GM23248 (cell line): ENCODE data around the gene ANO10.

Source experiments
- EZH2 ChIP-seq: fragments of 200-600 bp; sonication (generic); IDR thresholded peaks from 2 replicates; pipeline ENCODE4 v1.6.1; 2018; ENCODE audit warnings: antibody characterized with exemption, mild to moderate bottlenecking; ENCODE audit not compliant: insufficient read depth, poor library complexity, severe bottlenecking
- EZH2phosphoT487 ChIP-seq: fragments of 200-600 bp; sonication (generic); IDR thresholded peaks from 2 replicates; pipeline ENCODE4 v1.6.1; 2018; ENCODE audit warnings: antibody characterized with exemption, moderate library complexity, mild to moderate bottlenecking, low read depth; ENCODE audit not compliant: insufficient read depth

DNA sequence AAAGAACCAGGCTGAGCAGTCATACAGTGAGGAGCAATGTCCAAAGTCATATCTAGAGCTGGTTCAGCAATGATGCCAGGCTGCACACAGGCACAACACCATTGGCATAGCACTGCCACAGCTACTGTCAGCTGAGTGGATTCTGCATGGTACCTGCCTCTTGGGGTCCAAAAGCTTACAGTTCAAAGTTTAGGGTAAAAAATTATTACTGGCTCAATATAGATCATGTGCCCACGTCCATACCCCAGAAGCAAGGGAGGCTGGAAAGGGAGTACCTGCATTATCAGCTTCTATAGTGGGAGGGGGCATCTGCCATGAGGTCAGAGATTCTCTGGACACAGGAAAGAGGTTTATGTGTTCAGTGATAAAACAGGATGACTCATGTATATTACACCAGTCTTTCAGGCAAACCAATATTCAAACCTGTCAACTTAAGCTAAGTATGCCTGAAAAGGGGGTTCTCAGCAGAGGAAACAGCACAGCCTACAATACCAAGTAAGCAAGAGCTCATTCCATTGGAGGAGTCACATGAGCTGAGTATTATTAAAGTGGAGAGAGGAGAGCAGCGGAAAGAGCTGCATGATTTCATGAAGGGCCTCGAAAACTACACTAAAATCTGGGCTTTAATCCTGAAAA lies 99.0 kb downstream of the ANO10 start:
- TF ChIP-seq EZH2 (no peak), EZH2phosphoT487 (no peak)
